ENCODE results near the gene CAMTA1.

DNA sequence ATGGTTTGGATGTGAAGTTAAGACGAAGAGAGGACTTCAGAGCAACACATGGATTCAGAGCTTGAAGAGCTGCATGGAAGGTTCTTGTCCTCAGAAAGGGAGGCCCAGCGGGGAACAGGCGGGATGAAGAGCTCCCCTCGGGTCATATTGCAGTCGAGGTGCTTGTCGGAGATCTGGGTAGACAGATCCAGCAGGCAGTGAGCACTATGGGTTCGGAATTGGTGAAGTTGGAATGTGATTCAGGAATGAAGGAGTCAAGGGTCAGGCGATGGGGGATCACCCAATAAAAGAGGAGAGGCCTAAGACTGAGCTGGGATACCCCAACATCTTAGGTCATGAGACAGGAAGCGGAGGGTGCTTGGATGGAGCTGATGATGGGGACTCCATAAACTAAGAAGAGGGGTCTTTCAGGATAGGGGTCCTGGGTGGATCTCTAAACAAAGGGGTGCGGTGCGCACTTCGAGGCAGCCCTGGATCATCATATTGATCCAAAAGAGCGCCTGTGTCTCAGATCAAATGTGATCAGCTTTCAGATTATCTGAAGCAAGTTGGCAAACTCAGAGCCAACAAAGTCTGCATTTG is 809.6 kb downstream of the CAMTA1 start:
- TF ChIP-seq, protein P1, sequence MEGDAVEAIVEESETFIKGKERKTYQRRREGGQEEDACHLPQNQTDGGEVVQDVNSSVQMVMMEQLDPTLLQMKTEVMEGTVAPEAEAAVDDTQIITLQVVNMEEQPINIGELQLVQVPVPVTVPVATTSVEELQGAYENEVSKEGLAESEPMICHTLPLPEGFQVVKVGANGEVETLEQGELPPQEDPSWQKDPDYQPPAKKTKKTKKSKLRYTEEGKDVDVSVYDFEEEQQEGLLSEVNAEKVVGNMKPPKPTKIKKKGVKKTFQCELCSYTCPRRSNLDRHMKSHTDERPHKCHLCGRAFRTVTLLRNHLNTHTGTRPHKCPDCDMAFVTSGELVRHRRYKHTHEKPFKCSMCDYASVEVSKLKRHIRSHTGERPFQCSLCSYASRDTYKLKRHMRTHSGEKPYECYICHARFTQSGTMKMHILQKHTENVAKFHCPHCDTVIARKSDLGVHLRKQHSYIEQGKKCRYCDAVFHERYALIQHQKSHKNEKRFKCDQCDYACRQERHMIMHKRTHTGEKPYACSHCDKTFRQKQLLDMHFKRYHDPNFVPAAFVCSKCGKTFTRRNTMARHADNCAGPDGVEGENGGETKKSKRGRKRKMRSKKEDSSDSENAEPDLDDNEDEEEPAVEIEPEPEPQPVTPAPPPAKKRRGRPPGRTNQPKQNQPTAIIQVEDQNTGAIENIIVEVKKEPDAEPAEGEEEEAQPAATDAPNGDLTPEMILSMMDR (IDR thresholded peaks at IDR 0.05), result no peak
- TF ChIP-seq, protein P2, sequence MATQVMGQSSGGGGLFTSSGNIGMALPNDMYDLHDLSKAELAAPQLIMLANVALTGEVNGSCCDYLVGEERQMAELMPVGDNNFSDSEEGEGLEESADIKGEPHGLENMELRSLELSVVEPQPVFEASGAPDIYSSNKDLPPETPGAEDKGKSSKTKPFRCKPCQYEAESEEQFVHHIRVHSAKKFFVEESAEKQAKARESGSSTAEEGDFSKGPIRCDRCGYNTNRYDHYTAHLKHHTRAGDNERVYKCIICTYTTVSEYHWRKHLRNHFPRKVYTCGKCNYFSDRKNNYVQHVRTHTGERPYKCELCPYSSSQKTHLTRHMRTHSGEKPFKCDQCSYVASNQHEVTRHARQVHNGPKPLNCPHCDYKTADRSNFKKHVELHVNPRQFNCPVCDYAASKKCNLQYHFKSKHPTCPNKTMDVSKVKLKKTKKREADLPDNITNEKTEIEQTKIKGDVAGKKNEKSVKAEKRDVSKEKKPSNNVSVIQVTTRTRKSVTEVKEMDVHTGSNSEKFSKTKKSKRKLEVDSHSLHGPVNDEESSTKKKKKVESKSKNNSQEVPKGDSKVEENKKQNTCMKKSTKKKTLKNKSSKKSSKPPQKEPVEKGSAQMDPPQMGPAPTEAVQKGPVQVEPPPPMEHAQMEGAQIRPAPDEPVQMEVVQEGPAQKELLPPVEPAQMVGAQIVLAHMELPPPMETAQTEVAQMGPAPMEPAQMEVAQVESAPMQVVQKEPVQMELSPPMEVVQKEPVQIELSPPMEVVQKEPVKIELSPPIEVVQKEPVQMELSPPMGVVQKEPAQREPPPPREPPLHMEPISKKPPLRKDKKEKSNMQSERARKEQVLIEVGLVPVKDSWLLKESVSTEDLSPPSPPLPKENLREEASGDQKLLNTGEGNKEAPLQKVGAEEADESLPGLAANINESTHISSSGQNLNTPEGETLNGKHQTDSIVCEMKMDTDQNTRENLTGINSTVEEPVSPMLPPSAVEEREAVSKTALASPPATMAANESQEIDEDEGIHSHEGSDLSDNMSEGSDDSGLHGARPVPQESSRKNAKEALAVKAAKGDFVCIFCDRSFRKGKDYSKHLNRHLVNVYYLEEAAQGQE (IDR thresholded peaks at IDR 0.05; ENCODE audit: insufficient read depth in 1 of 2, low read depth in 2 of 2, low read length in 1 of 2), result no peak
